Progenitor cell of endocrine pancreas (in vitro differentiated cells): ENCODE results near the gene TMC7. TPM values are rescaled to one million over a fixed set of nuclear protein-coding genes. Genes with fewer than 3 reads are reported as not detected.

Experiments
- DNase-seq: peaks from one replicate; pipeline ENCODE4 v3.0.0; 2021; ENCODE audit warnings: low spot score; ENCODE audit not compliant: unreplicated experiment
- H3K27ac Mint-ChIP-seq: 2 replicates; pipeline ENCODE4 v1.8.0; 2021; ENCODE audit warnings: mild to moderate bottlenecking, moderate library complexity, mixed read lengths
- H3K27me3 Mint-ChIP-seq: 2 replicates; pipeline ENCODE4 v1.8.0; 2021; ENCODE audit warnings: mixed read lengths
- H3K36me3 Mint-ChIP-seq: 2 replicates; pipeline ENCODE4 v1.8.0; 2022; ENCODE audit warnings: mixed read lengths; ENCODE audit not compliant: insufficient read depth
- H3K4me1 Mint-ChIP-seq: 2 replicates; pipeline ENCODE4 v1.8.0; 2021; ENCODE audit warnings: low read depth, mixed read lengths
- H3K4me3 Mint-ChIP-seq: 2 replicates; pipeline ENCODE4 v1.8.0; 2021; ENCODE audit warnings: low read depth, mild to moderate bottlenecking, moderate library complexity, mixed read lengths
- H3K9me3 Mint-ChIP-seq: 2 replicates; pipeline ENCODE4 v1.8.0; 2021; ENCODE audit warnings: low read depth, mixed read lengths
- total RNA-seq: library from RNA; stranded (reverse); gene quantifications from 2 replicates; pipeline ENCODE4 v1.2.1, GENCODE V29; 2021
- TF ChIP-seq, protein P1 (sequence below): fragments of 200-600 bp; sonication (generic); IDR thresholded peaks from one replicate; pipeline ENCODE4 v1.5.0; 2021; ENCODE audit warnings: antibody characterized with exemption, mild to moderate bottlenecking; ENCODE audit not compliant: unreplicated experiment

TMC7 gene
- total RNA-seq, 1 donor from 2014 or later = 4.8 TPM

DNA sequence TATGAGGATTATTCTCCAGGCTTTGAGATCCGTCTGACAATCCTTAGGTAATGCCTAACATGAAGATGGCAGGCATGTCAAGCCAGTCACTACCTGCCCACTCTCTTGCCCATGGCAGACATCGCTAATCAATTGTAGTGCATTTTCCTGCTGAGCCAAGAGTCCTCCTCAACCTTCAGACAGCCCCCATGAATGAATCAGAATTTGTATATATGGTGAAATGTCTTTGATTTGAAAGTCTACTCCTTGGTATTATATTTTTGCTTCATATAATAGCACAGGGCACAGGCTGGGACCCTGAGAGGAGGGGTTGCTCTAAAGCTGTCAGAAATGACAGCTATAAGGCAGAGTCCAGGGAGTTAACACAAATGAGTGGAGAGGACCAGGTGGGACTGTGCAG is 56.7 kb downstream of the TMC7 start:
- Mint-ChIP-seq H3K9me3 (peaks cover 3% of the 10 kb centered on the region), H3K27me3 (no peaks in the 10 kb centered on the region), H3K4me1 (no peaks in the 10 kb centered on the region), H3K27ac (no peak overlapping the region), H3K36me3 (peaks cover 9% of the 10 kb centered on the region), H3K4me3 (no peak overlapping the region)
- no peak for DNase-seq
- TF ChIP-seq, protein P1, sequence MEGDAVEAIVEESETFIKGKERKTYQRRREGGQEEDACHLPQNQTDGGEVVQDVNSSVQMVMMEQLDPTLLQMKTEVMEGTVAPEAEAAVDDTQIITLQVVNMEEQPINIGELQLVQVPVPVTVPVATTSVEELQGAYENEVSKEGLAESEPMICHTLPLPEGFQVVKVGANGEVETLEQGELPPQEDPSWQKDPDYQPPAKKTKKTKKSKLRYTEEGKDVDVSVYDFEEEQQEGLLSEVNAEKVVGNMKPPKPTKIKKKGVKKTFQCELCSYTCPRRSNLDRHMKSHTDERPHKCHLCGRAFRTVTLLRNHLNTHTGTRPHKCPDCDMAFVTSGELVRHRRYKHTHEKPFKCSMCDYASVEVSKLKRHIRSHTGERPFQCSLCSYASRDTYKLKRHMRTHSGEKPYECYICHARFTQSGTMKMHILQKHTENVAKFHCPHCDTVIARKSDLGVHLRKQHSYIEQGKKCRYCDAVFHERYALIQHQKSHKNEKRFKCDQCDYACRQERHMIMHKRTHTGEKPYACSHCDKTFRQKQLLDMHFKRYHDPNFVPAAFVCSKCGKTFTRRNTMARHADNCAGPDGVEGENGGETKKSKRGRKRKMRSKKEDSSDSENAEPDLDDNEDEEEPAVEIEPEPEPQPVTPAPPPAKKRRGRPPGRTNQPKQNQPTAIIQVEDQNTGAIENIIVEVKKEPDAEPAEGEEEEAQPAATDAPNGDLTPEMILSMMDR = no peak

DNA sequence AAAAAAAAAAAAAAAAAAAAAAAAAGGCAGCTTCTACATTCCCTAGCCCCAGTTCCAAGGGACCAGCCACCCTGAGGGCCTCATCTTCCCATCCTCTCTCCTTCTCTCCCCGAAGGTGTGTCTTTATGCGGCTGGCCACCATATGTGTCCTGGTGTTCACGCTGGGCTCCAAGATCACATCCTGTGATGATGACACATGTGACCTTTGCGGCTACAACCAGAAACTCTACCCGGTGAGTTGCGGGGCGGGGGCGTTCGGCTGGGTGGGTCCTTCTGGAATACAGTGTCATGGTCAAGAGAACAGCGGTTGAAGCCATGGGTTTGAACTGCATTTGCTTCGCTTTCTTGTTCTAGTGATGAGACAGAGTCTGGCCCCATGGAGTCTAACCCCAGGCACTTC is 61.0 kb downstream of the TMC7 start:
- TF ChIP-seq, protein P1 = no peak
- DNase-seq = no peak
- Mint-ChIP-seq H3K4me1 (no peaks in the 10 kb centered on the region), H3K27ac (no peak overlapping the region), H3K4me3 (no peak overlapping the region), H3K27me3 (no peaks in the 10 kb centered on the region), H3K36me3 (peaks cover 5% of the 10 kb centered on the region), H3K9me3 (no peaks in the 10 kb centered on the region)

DNA sequence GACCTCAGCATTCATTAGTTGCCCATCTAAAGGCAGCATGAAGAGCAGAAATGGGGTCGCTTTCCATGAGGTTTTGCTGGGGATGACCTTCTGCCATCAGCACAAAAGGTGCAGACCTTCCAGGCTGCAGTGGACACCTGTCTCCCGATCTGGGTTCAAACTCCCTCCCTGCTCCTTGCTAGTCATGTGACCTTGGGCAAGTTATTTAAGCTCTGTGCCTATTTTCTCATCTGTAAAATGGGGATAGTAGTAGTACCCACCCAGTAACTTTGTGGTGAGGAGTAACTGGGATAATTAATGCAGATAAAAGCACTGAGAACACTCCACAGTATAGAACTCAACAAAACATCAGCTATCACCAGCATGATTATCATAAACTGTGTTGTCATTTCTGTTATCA is 62.3 kb downstream of the TMC7 start:
- Mint-ChIP-seq H3K36me3 (peaks cover 2% of the 10 kb centered on the region), H3K27me3 (no peaks in the 10 kb centered on the region), H3K9me3 (no peaks in the 10 kb centered on the region), H3K4me1 (no peaks in the 10 kb centered on the region), H3K4me3 (no peak overlapping the region), H3K27ac (no peak overlapping the region)
- DNase-seq = no peak
- TF ChIP-seq, protein P1 = no peak

DNA sequence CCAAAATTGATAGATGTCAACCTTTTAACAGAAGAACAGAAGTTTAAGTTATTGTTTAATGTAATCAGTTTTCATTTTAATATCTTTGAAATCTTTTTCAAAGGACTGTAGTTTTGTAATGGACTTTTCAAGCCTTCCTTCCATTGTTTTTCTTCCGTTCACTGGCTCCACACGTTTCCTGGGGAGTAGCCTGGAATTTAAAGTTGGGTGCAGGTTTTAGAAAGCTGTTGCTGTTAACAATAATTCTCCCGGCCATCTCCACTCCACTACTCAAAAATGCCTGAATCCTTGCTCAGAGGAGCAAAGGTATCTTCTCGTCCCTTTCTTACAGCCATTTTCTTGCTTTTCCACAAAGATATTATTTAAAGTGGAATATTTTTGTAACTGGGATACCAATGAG is 79.0 kb downstream of the TMC7 start:
- no peaks in the 10 kb centered on the region for H3K27me3 Mint-ChIP-seq
- H3K4me1 Mint-ChIP-seq = peaks cover 2% of the 10 kb centered on the region

DNA sequence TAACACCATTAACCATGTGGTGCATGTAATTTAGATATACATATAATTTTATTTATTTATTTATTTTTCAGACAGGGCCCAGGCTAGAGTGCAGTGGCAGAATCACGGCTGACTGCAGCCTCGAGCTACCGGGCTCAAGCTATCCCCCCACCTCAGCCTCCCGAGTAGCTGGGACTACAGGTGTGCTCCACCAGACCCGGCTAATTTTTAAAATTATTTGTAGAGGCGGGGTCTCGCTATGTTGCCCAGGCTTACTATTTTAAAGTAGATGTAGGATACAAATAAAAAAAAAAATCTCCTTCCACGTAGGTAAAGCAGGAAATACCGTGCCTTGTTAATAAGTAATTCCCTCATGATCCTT is 83.2 kb downstream of the TMC7 start:
- peak overlapping the region; percentile 98 for H3K27ac Mint-ChIP-seq
- TF ChIP-seq, protein P1 = no peak
- peak overlapping the region; percentile 92 for H3K4me3 Mint-ChIP-seq
- DNase-seq = no peak
- H3K36me3 Mint-ChIP-seq = peaks cover 4% of the 10 kb centered on the region
- H3K9me3 Mint-ChIP-seq = no peaks in the 10 kb centered on the region
- H3K4me1 Mint-ChIP-seq = peaks cover 2% of the 10 kb centered on the region
- no peaks in the 10 kb centered on the region for H3K27me3 Mint-ChIP-seq

More for the DNA sequence above, 79.0 kb downstream of the TMC7 start:
- TF ChIP-seq, protein P1 = no peak
- H3K36me3 Mint-ChIP-seq = peaks cover under 1% of the 10 kb centered on the region
- no peak overlapping the region for H3K4me3 Mint-ChIP-seq
- H3K27ac Mint-ChIP-seq = no peak overlapping the region
- no peak for DNase-seq
- H3K9me3 Mint-ChIP-seq = no peaks in the 10 kb centered on the region
